Brain pericyte (primary cell): Measurements from ENCODE around the gene SPHK1.
A peak's percentile ranks its signal among the peaks of the same experiment; 100 is the strongest.
"Not testable (repeated sequence)": the region's sequence is repeated elsewhere in the genome, so short reads cannot be mapped to it uniquely, and the experiment has no call there.

Experiments used
- DNase-seq: peaks from one replicate; pipeline ENCODE4 v3.0.0-alpha.2; 2012; ENCODE audit warnings: low read depth, low spot score

The SPHK1 gene

GRCh38 chr17:76384222-76384986, at the start of gene SPHK1:
Gene SPHK1, plus strand, starts transcription at chr17:76384609. Its CDS starts 1,036 bp downstream, at chr17:76385645.
- DNase-seq = no peak

DNA sequence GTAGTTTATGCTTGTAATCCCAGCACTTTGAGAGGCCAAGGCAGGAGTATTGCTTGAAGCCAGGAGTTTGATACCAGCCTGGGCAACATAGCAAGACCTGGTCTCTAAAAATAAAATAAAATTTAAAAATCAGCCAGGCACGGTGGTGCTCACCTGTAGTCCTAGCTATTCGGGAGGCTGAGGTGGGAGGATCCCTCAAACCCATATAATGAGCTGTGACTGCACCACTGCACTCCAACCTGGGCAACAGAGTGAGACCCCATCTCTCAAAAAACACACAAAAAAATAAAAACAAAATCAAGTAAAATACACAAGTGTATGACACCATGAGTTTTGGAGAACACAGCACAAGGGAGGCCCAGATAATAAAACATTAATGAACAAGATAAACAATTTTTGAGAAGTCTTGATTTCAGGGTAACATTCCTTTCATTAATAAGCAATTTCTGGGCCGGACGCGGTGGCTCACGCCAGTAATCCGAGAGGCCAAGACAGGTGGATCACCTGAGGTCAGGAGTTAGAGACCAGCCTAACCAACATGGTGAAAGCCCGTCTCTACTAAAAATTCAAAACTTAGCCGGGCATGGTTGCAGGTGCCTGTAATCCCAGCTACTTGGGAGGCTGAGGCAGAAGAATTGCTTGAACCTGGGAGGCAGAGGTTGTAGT, 48.6 kb upstream of the SPHK1 start:
- no peak for DNase-seq

DNA sequence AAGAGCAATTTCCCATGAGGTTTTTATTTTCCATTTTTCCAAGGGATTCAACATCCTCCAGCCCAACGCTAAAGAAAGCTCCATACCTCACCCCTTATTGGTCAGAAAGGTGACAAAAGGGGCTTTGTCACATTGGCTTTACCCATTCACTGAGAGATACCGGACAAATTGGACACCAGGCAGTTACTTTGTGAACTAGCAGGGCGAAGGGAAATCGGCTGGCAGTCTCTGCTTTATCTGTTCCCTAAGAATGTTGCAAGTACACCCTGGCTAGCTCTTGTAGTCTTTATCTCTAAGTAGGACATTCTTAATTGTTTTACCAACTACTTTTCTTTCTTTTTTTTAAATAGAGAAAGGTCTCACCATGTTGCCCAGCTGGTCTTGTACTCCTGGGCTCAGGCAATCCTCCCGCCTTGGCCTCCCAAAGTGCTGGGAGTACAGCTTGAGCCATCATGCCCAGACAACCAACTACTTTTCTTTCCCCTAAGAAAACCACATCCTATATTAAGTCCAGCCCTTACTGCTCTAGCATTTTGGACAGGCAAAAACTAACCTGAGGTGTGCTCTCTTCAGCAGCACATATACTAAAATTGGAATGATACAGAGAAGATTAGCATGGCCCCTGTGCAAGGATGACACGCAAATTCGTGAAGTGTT, 47.5 kb upstream of the SPHK1 start:
- no peak for DNase-seq

DNA sequence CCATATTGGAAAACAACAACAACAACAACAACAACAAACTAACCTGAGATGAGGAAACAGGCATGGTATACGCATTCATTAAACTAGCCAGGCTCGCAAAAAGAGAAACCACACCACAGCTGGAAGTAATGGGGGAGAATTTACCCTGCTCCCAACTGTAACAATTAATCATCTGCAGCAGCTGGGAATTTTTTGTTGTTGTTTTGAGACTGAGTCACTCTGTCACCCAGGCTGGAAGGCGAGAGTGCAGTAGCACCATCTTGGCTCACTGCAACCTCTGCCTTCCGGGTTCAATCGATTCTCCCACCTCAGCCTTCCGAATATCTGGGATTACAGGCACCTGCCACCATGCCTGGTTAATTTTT, 47.0 kb upstream of the SPHK1 start:
- DNase-seq = no peak

- no peak for DNase-seq
Measured at GRCh38 chr17:76341301-76341700, 43.1 kb upstream of the SPHK1 start.

- DNase-seq = no peak
Measured at GRCh38 chr17:76343106-76343505, 41.3 kb upstream of the SPHK1 start.

DNA sequence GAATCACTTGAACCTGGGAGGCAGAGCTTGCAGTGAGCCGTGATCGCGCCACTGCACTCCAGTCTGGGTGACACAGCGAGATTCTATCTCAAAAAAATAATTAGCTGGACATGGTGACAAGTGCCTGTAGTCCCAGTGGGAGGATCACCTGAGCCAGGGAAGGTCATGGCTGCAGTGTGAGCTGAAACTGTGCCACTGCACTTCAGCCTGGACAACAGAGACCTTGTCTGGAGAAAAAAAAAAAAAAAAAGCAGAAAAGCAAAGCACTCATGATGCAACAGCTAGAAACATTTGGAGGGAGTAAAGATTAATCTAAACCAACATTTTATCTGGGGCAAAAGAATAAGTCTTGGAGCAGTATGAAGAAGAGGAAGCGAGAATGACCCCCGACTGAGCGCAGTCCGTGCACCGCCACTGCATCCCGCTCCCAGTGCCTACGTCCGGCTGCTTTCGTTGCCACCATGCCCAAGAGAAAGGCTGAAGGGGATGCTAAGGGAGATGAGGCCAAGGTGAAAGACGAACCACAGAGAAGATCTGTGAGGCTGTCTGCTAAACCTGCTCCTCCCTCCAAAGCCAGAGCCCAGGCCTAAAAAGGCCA, 38.9 kb upstream of the SPHK1 start:
- DNase-seq = no peak

DNA sequence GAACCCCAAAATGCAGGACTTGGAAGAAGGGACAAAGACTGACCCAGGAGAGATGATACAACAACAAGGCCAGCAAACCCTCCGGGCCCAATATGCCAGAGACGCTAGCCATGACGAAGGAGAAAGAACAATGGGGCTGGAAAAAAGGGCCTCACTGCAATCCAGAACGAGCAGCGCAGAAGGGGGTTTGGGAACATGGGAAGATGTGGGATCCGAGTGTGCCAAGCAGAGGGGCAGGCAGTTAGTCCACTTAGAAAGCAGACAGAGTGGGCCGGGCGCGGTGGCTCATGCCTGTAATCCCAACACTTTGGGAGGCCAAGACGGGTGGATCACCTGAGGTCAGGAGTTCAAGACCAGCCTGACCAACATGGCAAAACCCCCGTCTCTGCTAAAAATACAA, 37.5 kb upstream of the SPHK1 start:
- DNase-seq = not testable (repeated sequence)

DNA sequence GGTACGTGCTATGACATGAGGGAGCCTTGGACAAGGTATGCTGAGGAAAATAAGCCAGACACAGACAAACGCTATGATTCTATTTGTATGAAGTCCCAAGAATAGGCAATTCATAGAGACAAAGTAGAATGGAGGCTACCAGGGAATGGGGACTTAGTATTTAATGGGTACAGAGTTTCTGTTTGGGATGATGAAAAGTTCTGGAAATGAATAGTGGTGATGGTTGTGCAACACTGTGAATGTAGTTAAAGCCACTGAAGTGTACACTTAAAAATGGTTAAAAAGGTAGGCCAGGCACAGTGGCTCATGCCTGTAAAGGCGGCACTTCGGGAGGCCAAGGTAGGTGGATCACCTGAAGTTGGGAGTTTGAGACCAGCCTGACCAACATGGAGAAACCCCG, 33.9 kb upstream of the SPHK1 start:
- DNase-seq = no peak

DNA sequence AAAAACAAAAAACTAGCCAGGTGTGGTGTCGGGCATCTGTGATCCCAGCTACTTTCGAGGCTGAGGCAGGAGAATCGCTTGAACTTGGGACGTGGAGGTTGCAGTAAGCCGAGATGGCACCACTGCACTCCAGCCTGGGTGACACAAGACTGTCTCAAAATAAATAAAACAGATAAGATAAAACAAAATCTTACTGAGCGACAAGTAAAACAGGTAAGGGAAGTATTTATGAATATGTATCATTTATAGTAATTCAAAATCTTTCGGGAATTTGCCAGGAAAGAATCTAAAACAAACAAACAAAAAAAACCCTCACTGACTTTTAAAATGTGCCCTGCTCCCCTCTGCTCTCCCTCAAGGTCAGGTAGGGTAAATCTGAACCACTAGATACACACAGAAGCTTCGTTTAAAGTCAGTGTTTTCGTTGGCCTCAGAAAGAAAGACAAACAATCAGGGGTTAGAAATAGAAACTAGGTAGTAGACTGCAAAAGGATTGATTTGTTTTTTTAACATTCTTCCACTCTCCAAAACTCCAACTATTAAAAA, 32.8 kb upstream of the SPHK1 start:
- DNase-seq = no peak

GRCh38 chr17:76353004-76353598, 31.3 kb upstream of the SPHK1 start:
- DNase-seq = no peak

- DNase-seq = peak; percentile 81
Measured at GRCh38 chr17:76353599-76354316, 30.7 kb upstream of the SPHK1 start, which contains the start of gene PRPSAP1. Gene PRPSAP1, minus strand, starts transcription at chr17:76353916. Its CDS starts 213 bp downstream, at chr17:76353703.

DNA sequence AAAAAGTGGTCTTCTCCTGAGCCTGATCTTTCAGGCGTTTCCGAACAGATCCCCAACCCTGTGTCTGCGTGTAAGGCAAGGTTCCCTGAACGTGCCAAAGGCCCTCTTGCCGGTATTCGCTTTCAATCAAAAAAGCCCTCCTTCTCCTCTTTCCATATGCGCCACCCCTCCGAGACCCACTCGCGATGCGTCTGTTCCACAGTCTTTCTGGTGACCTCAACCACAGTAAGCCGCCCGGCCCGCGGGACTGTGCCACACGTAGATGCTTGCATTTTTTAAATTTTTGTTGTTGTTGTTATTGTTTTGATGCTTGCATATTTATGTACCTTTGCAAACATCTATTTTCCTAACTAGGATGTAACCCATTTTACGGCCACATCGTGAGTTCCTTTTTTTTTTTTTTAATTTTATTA, 30.1 kb upstream of the SPHK1 start:
- no peak for DNase-seq

- no peak for DNase-seq
Measured at GRCh38 chr17:76354747-76355310, 29.6 kb upstream of the SPHK1 start.

DNA sequence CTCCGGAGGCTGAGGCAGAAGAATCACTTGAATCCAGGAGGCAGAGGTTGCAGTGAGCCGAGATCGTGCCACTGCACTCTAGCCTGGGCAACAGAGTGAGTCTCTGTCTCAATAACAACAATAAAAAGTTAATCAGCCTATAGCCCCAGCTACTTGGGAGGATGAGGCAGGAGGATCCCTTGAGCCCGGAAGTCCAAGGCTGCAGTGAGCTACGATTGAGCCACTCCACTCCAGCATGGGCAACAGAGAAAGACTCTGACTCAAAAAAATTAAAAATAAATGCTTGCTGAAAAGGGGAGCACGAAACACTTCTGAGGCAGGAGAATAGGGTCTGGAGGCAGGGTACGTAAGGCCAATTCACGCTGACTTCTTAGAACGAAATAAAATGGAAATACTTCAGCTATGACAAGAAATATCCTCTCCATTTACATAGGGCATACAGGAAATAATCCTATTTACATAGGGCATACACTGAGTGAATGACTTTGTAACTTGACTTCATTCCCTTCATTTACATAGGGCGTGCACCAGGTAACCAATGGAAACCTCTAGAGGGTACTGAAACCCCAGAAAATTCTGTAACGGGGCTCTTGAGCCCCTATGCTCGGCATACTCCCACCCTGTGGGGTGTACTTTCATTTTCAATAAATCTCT, 27.5 kb upstream of the SPHK1 start:
- no peak for DNase-seq

DNA sequence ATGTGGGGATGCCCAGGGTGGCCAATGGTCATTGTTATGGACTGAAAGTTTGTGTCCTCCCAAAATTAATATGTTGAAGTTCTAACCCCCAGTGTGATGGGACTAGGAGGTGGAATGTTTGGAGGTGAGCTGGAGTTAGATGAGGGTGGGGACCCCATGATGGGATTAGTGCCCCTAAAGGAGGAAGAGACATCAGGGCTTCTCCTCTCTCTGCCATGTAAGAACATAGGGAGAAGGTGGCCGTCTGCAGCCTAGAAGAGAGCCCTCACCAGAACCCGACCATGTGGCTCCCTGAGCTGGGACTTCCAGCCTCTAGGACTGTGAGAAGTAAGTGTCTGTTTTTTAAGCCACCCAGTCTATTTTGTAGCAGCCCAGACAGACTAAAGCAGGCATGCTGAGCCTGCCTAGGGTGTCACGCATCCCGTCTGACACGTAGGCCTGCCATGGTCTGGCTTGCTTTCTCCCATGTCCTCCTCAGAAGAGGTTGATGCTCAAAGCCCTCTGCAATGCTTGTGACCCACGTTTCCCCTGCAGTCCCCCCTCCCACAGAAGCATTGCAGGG, 26.7 kb upstream of the SPHK1 start:
- DNase-seq = no peak

DNA sequence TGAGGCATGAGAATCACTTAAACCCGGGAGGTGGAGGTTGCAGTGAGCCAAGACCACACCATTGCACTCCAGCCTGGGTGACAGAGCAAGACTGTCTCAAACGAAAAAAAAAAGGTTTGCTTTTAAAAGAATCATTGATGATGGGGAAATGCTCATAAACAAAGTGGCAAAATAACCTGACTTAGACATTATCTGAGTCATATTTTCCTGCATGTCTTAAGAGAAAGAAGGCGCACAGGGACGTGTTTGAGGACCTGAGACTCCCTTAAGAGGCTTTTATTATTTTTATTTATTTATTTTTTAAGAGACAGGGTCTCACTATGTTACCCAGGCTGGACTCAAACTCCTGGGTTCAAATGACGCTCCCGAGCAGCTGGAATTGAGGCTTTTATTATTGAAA, 25.0 kb upstream of the SPHK1 start:
- no peak for DNase-seq

DNA sequence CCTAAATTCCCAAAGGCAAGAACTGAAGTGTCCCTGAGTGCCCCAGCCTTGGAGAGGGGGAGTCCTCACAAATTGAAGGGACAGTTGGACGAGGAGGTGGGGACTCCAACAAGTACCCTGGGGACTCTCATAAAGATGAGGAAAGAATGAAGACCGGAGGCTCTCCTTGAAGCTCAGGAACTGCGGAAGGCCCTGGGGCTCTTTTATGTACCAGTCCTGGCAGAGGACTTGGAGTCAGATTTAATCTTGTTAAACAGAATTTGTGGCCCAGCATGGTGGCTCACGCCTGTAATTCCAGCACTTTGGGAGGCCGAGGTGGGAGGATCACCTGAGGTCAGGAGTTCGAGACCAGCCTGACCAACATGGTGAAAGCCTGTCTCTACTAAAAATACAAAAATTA, 24.6 kb upstream of the SPHK1 start:
- not testable (repeated sequence) for DNase-seq

GRCh38 chr17:76360461-76360860, 23.9 kb upstream of the SPHK1 start:
- no peak for DNase-seq
